NB4 (cell line): ENCODE data around the gene KCNQ1.

Experiments used
- CTCF ChIP-seq: IDR thresholded peaks from one replicate; pipeline ENCODE4 v1.5.1; 2012; ENCODE audit warnings: low read depth, low read length
- MYC ChIP-seq: IDR thresholded peaks from 2 replicates; pipeline ENCODE4 v1.6.1; 2011; ENCODE audit warnings: low read depth, low read length
- POLR2A ChIP-seq: IDR thresholded peaks from 2 replicates; pipeline ENCODE4 v1.6.1; 2011; ENCODE audit warnings: mild to moderate bottlenecking; ENCODE audit not compliant: insufficient read length; ENCODE audit errors: extremely low read depth

- TF ChIP-seq POLR2A (no peak), CTCF (no peak), MYC (no peak)
These were observed 18.4 kb downstream of the KCNQ1 start for GRCh38 chr11:2462986-2463765.
